A549 (cell line): ENCODE measurements around the gene NXPH2. TPM values are rescaled to one million over a fixed set of nuclear protein-coding genes. Genes with fewer than 3 reads are reported as not detected.

Experiments used
- ATAC-seq, 2 experiments: fragments of 200-7000 bp in 1 of 2; fragments of >200 bp in 1 of 2; cut with Nextera tagmentation in 1 of 2; cut with Tn5 transposase in 1 of 2; 3 replicates each; pipeline versions ENCODE4 v1.8.0 to v1.9.1; 2018 to 2020; ENCODE audit warnings: mild to moderate bottlenecking in 1 of 2, moderate library complexity in 1 of 2
- CTCF ChIA-PET: fragments of 300-600 bp; sonication (Branson Sonifier 250); formaldehyde crosslinking; extraction: SDS; loops from one replicate; lab custom pipeline; 2021; ENCODE audit warnings: antibody characterized with exemption, inconsistent platforms; lab: Yijun Ruan, JAX
- POLR2A ChIA-PET: fragments of 350-600 bp; formaldehyde crosslinking; extraction: SDS; loops from one replicate; lab custom pipeline; 2021; ENCODE audit warnings: antibody characterized with exemption, inconsistent platforms; lab: Yijun Ruan, JAX
- DNase-seq, 2 experiments: peaks; one replicate each; pipeline versions ENCODE4 v3.0.0 to v3.0.0-alpha.2; 2011 to 2016; ENCODE audit warnings: low read depth in 1 of 2, low spot score in 1 of 2
- FAIRE-seq: peaks from 2 replicates; lab custom pipeline; 2011; peaks lifted over from hg19 to GRCh38; lab: Jason Lieb, UNC
- H3K27ac ChIP-seq, 2 experiments: fragments of >200 bp; sonication (Bioruptor Twin); formaldehyde crosslinking; 3 replicates each; pipeline ENCODE4 v1.5.1; 2016 to 2017
- H3K4me1 ChIP-seq: fragments of >200 bp; sonication (Bioruptor Twin); formaldehyde crosslinking; 3 replicates; pipeline ENCODE4 v1.6.1; 2016
- H3K4me2 ChIP-seq: fragments of >200 bp; sonication (Bioruptor Twin); formaldehyde crosslinking; 3 replicates; pipeline ENCODE4 v1.6.1; 2016
- H3K4me3 ChIP-seq: fragments of >200 bp; sonication (Bioruptor Twin); formaldehyde crosslinking; 3 replicates; pipeline ENCODE4 v1.5.1; 2016
- H3K9me3 ChIP-seq: fragments of >200 bp; sonication (Bioruptor Twin); formaldehyde crosslinking; 3 replicates; pipeline ENCODE4 v1.6.1; 2016
- BHLHE40 ChIP-seq: IDR thresholded peaks from 2 replicates; pipeline ENCODE4 v1.6.1; 2012; ENCODE audit warnings: low read depth, low read length, inconsistent platforms
- CBX2 ChIP-seq: fragments of 200-600 bp; sonication (generic); IDR thresholded peaks from 2 replicates; pipeline ENCODE4 v1.6.1; 2016; ENCODE audit warnings: low read depth, mild to moderate bottlenecking, borderline replicate concordance
- CEBPB ChIP-seq, 2 experiments: fragments of >200 bp in 1 of 2; sonication (Bioruptor Twin) in 1 of 2; formaldehyde crosslinking in 1 of 2; IDR thresholded peaks; 2 replicates each; pipeline ENCODE4 v1.6.1; 2012 to 2016
- CHD2 ChIP-seq: fragments of 150-350 bp; IDR thresholded peaks from 2 replicates; pipeline ENCODE4 v1.6.1; 2014; ENCODE audit warnings: low read length; ENCODE audit not compliant: partially characterized antibody
- CHD4 ChIP-seq: fragments of 200-600 bp; sonication (generic); IDR thresholded peaks from 2 replicates; pipeline ENCODE4 v1.6.1; 2016; ENCODE audit warnings: antibody characterized with exemption, mild to moderate bottlenecking, borderline replicate concordance
- E2F6 ChIP-seq: IDR thresholded peaks from 2 replicates; pipeline ENCODE4 v1.6.1; 2012; ENCODE audit warnings: low read depth, borderline replicate concordance
- EHF ChIP-seq: fragments of 250-450 bp; sonication (Bioruptor Pico); IDR thresholded peaks from 2 replicates; pipeline ENCODE4 v1.5.0; 2020; ENCODE audit warnings: mild to moderate bottlenecking
- ESRRA ChIP-seq: fragments of 150-350 bp; IDR thresholded peaks from 2 replicates; pipeline ENCODE4 v1.6.1; 2014; ENCODE audit warnings: mild to moderate bottlenecking, low read length, borderline replicate concordance
- FOSL2 ChIP-seq, 2 experiments: fragments of 450-650 bp in 1 of 2; fragments of >200 bp in 1 of 2; sonication (Bioruptor Twin) in 1 of 2; formaldehyde crosslinking; IDR thresholded peaks; 2 replicates each; pipeline versions ENCODE4 v1.5.0 to v1.6.1; 2016 to 2020; ENCODE audit warnings: mild to moderate bottlenecking in 1 of 2, moderate library complexity in 1 of 2
- FOXS1 ChIP-seq: fragments of 250-450 bp; sonication (Bioruptor Pico); IDR thresholded peaks from 2 replicates; pipeline ENCODE4 v1.5.0; 2020; ENCODE audit warnings: mild to moderate bottlenecking, moderate library complexity
- GATA3 ChIP-seq: IDR thresholded peaks from 2 replicates; pipeline ENCODE4 v1.6.1; 2012; ENCODE audit warnings: borderline replicate concordance
- HDAC2 ChIP-seq: fragments of 200-600 bp; sonication (generic); IDR thresholded peaks from 2 replicates; pipeline ENCODE4 v1.6.1; 2016
- HMGXB4 ChIP-seq: fragments of 250-450 bp; sonication (Bioruptor Pico); IDR thresholded peaks from 2 replicates; pipeline ENCODE4 v1.5.0; 2021; ENCODE audit warnings: mild to moderate bottlenecking, moderate library complexity, borderline replicate concordance
- HOXA7 ChIP-seq: fragments of 250-450 bp; sonication (Bioruptor Pico); IDR thresholded peaks from 2 replicates; pipeline ENCODE4 v1.5.0; 2020; ENCODE audit warnings: mild to moderate bottlenecking, moderate library complexity
- HOXB13 ChIP-seq: fragments of 250-450 bp; sonication (Bioruptor Pico); IDR thresholded peaks from 2 replicates; pipeline ENCODE4 v1.5.0; 2020; ENCODE audit warnings: low read depth, mild to moderate bottlenecking, moderate library complexity
- HOXB5 ChIP-seq: fragments of 250-450 bp; sonication (Bioruptor Pico); IDR thresholded peaks from 2 replicates; pipeline ENCODE4 v1.5.0; 2020; ENCODE audit warnings: mild to moderate bottlenecking, moderate library complexity
- JUN ChIP-seq, 2 experiments: fragments of >200 bp; sonication (Bioruptor Twin); formaldehyde crosslinking; IDR thresholded peaks; 2 replicates in 1 of 2; 3 replicates in 1 of 2; pipeline ENCODE4 v1.6.1; 2016 to 2017
- KDM5A ChIP-seq: fragments of 200-600 bp; sonication (generic); IDR thresholded peaks from 2 replicates; pipeline ENCODE4 v1.6.1; 2016; ENCODE audit warnings: antibody characterized with exemption, mild to moderate bottlenecking
- MAZ ChIP-seq: fragments of 150-350 bp; IDR thresholded peaks from 2 replicates; pipeline ENCODE4 v1.6.1; 2014; ENCODE audit warnings: antibody characterized with exemption, low read depth, low read length, borderline replicate concordance
- MYC ChIP-seq: IDR thresholded peaks from 2 replicates; pipeline ENCODE4 v1.6.1; 2012; ENCODE audit warnings: mild to moderate bottlenecking, inconsistent platforms, low read length, improper control_type of control experiment, borderline replicate concordance
- NFE2L2 ChIP-seq: fragments of 150-350 bp; conservative IDR thresholded peaks from 2 replicates; pipeline ENCODE4 v1.6.1; 2014; ENCODE audit warnings: low read length
- POLR2AphosphoS2 ChIP-seq: conservative IDR thresholded peaks from 2 replicates; pipeline ENCODE4 v1.6.1; 2012; ENCODE audit warnings: low read length, improper control_type of control experiment, inconsistent platforms
- RAD21 ChIP-seq, 2 experiments: fragments of >200 bp in 1 of 2; sonication (Bioruptor Twin) in 1 of 2; formaldehyde crosslinking in 1 of 2; IDR thresholded peaks in 1 of 2; conservative IDR thresholded peaks in 1 of 2; 2 replicates in 1 of 2; 3 replicates in 1 of 2; pipeline ENCODE4 v1.6.1; 2012 to 2018; ENCODE audit warnings: inconsistent platforms in 1 of 2
- REST ChIP-seq: fragments of 200-600 bp; sonication (generic); IDR thresholded peaks from 2 replicates; pipeline ENCODE4 v1.6.1; 2016; ENCODE audit warnings: antibody characterized with exemption, mild to moderate bottlenecking, moderate library complexity
- USF2 ChIP-seq: fragments of 450-650 bp; IDR thresholded peaks from 2 replicates; pipeline ENCODE4 v1.6.1; 2014; ENCODE audit warnings: antibody characterized with exemption
- ZC3H11A ChIP-seq: fragments of 450-650 bp; IDR thresholded peaks from 2 replicates; pipeline ENCODE4 v1.6.1; 2014; ENCODE audit warnings: antibody characterized with exemption, mild to moderate bottlenecking
- ZNF302 ChIP-seq: fragments of 250-450 bp; sonication (Bioruptor Pico); IDR thresholded peaks from 2 replicates; pipeline ENCODE4 v1.9.0; 2021; ENCODE audit warnings: inconsistent platforms, mild to moderate bottlenecking, moderate library complexity
- WGBS: methylation state at CpG from one replicate; pipeline ENCODE4 v1.1.6; 2017; ENCODE audit errors: missing lambda C conversion rate; 5-methylcytosine and 5-hydroxymethylcytosine counted together
- polyA plus RNA-seq, 4 experiments: library from polyadenylated mRNA; depleted of rRNA in 3 of 4; stranded (reverse); fragments of >200 nt; fragmentation: RNase III in 1 of 4; extraction: RNeasy Plus Mini Kit Qiagen cat#74134 plus additional on column Dnase treatment in 1 of 4; gene quantifications; 2 replicates in 3 of 4; 3 replicates in 1 of 4; pipeline ENCODE4 v1.2.3, GENCODE V29; 2011 to 2017

Gene NXPH2
- polyA plus RNA-seq, 2 of the 4 experiments (the other 2 are of a cell fraction) = not detected

- WGBS = 39% methylated on average over 2 of the region's 2 CpGs
- Histone ChIP-seq H3K4me1 (no peaks in the 10 kb centered on the region), H3K27ac (no peak overlapping the region), H3K4me2 (no peak overlapping the region)
- DNase-seq = no peak
- no peak for TF ChIP-seq ZC3H11A
- no peak for TF ChIP-seq CHD2
- no peak for TF ChIP-seq KDM5A
- no peak for TF ChIP-seq REST
- no peak for TF ChIP-seq HDAC2
- no peak for TF ChIP-seq FOSL2 (IDR thresholded peaks at IDR 0.05)
- TF ChIP-seq FOSL2 (CRISPR knock-in tag; IDR thresholded peaks at IDR 0.05) = no peak
- TF ChIP-seq ZNF302 (CRISPR knock-in tag) = no peak
- TF ChIP-seq USF2 = no peak
- TF ChIP-seq POLR2AphosphoS2 = no peak
- TF ChIP-seq RAD21 (conservative IDR thresholded peaks at IDR 0.05 in 1 of 2, IDR thresholded peaks at IDR 0.05 in 1 of 2) = no peak
- no peak for TF ChIP-seq CBX2
- TF ChIP-seq, all 56 proteins: peak for 0
- no peaks in the 10 kb centered on the region for H3K9me3 ChIP-seq
- ATAC-seq (no peak), FAIRE-seq (no peak)
- no peak overlapping the region for H3K4me3 ChIP-seq
- ChIA-PET CTCF (no interaction called here), POLR2A (no interaction called here)
These were observed 22.8 kb downstream of the NXPH2 start for GRCh38 chr2:138757384-138757783.

GRCh38 chr2:138752197-138752956, 27.8 kb downstream of the NXPH2 start:
- FAIRE-seq (no peak), DNase-seq (no peak)
- no peak overlapping the region for H3K27ac ChIP-seq
- H3K4me1 ChIP-seq = no peaks in the 10 kb centered on the region
- H3K4me2 ChIP-seq = no peak overlapping the region
- no peak overlapping the region for H3K4me3 ChIP-seq
- no peak for TF ChIP-seq E2F6
- no peak for TF ChIP-seq BHLHE40
- TF ChIP-seq FOXS1 (CRISPR knock-in tag) = no peak
- TF ChIP-seq CBX2 = no peak
- no peak for TF ChIP-seq HOXB13 (CRISPR knock-in tag)
- TF ChIP-seq, all 56 proteins: peak for 0
- ChIA-PET POLR2A (no interaction called here), CTCF (no interaction called here)
- WGBS = 36% methylated on average over 7 of the region's 7 CpGs
- ATAC-seq = no peak
- no peaks in the 10 kb centered on the region for H3K9me3 ChIP-seq

- Histone ChIP-seq H3K4me2 (no peak overlapping the region), H3K27ac (no peak overlapping the region), H3K9me3 (no peaks in the 10 kb centered on the region), H3K4me3 (no peak overlapping the region), H3K4me1 (no peaks in the 10 kb centered on the region)
- ChIA-PET CTCF (interaction anchor here (0.5 kb wide), 1 partner anchor 15 kb away, joined by 3 read pairs; no protein-coding TSS in a partner anchor), POLR2A (no interaction called here)
- FAIRE-seq (no peak), ATAC-seq (no peak), DNase-seq (no peak)
- WGBS = 3% methylated on average over 3 of the region's 3 CpGs
- no peak for TF ChIP-seq KDM5A
- no peak for TF ChIP-seq MYC
- no peak for TF ChIP-seq EHF
- no peak for TF ChIP-seq HDAC2
- no peak for TF ChIP-seq ESRRA
- no peak for TF ChIP-seq CHD4
- no peak for TF ChIP-seq GATA3
- no peak for TF ChIP-seq NFE2L2
- TF ChIP-seq HOXB13 (CRISPR knock-in tag) = no peak
- no peak for TF ChIP-seq HOXA7
- no peak for TF ChIP-seq BHLHE40
- TF ChIP-seq HMGXB4 (CRISPR knock-in tag) = no peak
- no peak for TF ChIP-seq MAZ
- no peak for TF ChIP-seq CEBPB (IDR thresholded peaks at IDR 0.05)
- TF ChIP-seq HOXB5 = no peak
- no peak for TF ChIP-seq JUN (IDR thresholded peaks at IDR 0.05)
These were observed 35.5 kb downstream of the NXPH2 start for GRCh38 chr2:138744713-138745112.
